ENCODE results near the gene MCRS1.

GRCh38 chr12:49559011-49559675 lies 8.8 kb downstream of the MCRS1 start:
- TF ChIP-seq CTCF (conservative IDR thresholded peaks at IDR 0.05 in 1 of 2, IDR thresholded peaks at IDR 0.05 in 1 of 2; ENCODE audit: extremely low read depth in 1 of 2, insufficient read depth in 1 of 2, low read depth in 1 of 2, low read length in 2 of 2), result no peak
- no peak for TF ChIP-seq EZH2 (IDR thresholded peaks at IDR 0.05; ENCODE audit: borderline replicate concordance, low read length)

Data from mammary epithelial cell (primary cell).